NCI-H748 (cell line): ENCODE results near the gene ANKRD29.

ENCODE experiments used
- DNase-seq: peaks from one replicate; lab custom pipeline; 2025; ENCODE audit not compliant: unreplicated experiment; lab: John Stamatoyannopoulos, UW

ANKRD29 gene, protein sequence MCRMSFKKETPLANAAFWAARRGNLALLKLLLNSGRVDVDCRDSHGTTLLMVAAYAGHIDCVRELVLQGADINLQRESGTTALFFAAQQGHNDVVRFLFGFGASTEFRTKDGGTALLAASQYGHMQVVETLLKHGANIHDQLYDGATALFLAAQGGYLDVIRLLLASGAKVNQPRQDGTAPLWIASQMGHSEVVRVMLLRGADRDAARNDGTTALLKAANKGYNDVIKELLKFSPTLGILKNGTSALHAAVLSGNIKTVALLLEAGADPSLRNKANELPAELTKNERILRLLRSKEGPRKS

DNA sequence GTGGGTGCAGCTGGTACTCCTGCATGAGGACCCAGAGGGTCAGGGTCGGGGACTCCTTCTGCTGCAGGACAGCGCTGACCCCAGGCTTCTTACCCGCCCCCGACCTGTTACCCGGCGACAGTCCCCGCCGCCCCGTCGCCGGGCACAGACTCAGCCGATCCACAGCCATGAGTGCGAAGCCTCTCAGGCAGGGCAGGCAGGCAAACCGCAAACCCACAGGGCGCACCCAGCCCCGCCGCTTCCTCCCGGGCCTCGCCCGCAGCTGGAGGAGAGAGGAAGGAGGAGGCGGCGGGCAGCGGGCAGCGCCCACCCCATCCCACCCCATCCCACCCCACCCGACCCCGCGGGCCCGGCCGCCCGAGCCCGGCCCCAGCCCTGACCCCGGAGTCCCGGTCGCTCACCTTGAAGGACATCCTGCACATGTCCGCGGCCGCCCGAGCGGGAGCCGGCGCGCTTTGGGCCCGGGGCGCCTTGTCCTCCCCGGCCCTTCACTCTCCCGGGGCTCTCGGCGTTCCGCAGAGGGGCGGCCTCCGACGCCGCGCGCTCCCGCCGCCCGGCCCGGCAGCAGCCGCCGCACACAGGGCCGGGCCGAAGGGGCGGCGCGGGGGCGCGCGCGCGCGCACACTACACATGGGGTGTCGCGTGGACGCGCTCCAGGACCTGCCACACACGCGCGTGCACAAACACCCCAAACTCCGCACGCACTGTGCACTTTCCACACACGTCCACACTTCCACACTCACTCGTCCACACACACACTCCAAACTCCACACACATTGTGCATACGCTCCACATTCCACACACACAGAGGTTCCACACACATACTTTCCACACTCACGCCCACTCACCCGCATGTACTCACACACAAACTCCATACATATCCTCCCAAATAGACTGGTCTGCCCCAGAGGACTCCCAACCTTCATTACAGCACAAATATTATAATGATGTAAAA is at the start of gene ANKRD29:
Gene ANKRD29 (minus strand): TSS at position 603 of the 955 bp plus-strand sequence. CDS start 181 bp downstream, at position 422.
- DNase-seq, result peak; percentile 72

DNA sequence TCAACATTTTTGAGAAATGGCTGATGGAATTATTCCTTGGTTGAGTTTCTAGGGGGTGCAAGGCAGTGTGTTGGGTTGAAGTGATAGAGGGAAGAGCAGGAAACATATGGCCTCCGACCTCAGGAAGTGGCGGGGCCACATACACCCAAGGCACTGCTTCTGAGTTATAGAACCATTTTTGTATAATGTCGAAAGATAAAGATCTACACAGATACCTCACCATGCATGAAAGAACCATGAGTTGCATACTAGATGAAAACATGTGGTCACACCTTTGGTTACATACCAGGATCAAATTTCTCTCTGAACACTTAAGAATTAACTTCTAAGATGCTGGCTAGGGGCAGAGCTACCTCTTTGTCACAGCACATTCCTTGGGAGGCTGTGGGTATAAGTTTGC is 49.7 kb upstream of the ANKRD29 start:
- DNase-seq, result no peak

DNA sequence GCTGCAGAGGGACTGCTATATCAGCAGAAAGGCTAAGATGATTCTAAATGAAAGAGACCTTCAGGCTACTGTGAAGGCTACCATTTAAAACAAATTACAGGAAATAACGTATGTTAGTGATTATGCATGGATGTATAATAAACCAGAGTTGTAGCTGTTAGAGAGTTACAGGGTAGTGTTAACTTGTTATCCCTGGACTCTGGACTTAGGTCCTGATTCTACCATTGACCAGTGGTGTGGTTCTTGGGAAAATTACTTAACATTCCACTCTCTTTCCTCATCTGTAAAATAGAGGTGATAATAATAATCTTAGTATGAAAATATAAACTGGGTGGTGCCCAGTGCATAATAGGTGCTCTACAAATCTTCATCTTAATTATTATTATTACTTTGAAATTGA is 48.7 kb upstream of the ANKRD29 start:
- DNase-seq, result no peak

DNA sequence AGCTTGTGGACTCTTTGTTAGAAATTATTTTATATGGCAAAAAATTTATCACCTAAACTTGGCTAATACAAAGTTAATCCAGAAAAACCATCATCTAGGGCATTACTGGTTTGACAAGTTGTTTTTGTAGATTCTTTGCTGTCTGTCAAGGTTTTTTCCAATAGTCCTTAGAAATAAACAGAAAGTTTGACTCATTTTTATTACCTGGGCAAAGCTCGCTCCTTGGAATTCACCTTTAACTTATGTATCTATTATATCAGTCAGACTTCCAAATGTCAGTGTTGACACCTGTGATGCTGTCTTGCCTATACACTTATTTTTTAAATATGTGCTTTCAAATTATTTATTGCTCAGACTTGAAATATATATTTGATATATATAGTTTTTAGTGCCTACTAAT is 48.2 kb upstream of the ANKRD29 start:
- DNase-seq, result no peak

DNA sequence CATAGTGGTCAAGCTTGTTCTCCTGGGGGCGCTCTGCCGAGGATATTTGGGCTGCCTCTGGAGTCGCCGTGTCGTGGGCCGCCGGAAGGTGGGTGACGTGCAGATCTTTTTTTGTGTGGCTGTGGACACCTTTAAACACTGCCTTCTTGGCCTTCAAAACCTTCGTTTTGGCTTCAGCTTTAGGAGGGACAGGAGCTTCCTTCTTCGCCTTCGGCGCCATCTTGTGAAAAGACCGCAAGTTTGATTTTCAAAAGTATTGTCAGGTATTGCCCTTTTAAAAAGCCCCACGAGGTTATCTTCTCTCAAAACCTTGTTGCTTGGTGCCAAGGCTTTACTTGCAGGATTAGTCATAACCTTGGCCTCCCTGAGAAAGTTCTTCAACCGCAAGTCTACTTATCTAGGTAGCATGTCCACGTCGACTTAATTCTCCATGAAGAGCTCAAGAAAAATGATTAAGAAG is 47.4 kb upstream of the ANKRD29 start:
- DNase-seq, result no peak

DNA sequence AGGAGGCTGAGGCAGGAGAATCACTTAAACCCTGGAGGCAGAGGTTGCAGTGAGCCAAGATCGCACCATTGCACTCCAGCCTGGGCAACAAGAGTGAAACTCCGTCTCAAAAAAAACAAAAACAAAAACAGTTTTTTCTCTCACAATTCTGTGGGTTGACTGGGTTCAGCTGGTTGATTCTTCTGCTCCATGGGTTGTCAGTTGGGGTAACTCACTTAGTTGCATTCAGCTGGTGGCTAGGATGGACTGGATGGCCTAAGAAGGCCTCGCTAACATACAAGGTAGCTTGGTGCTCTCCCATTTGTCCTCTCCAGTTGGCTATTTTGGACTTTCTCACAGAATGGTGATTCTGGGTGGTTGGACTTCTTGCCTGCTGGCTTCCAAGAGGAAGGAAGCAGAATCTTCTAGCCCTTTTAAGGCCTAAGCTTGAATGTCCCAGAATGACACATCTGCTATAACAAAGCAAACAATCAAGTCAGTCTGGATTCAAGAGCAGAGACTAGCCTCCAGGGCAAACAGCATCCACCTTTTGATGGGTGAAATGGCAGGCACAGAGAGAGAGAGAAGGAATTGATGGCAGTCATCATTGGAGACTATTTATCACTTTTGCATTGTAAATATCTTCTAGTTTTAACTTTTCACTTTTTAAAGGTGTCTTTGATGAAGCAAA is 44.4 kb upstream of the ANKRD29 start:
- no peak for DNase-seq

DNA sequence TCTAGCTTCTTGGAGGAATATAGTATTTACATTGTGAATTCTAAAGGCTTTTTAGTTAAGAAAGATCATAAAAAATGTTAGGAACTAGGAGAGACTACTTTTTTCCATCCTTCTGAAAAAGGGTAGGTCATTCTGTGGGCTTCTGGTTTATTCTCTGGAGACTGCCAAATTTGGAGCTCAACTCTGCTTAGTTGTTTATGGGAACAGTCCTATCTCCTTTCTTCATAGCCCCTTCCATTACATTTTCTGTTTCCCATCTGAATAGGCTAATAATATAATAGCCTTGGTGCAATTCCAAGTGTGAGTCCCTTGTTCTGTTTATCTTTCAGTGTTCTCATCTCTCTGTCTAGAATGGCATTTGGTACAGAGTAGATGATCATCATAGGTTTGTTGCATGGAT is 42.1 kb upstream of the ANKRD29 start:
- no peak for DNase-seq

DNA sequence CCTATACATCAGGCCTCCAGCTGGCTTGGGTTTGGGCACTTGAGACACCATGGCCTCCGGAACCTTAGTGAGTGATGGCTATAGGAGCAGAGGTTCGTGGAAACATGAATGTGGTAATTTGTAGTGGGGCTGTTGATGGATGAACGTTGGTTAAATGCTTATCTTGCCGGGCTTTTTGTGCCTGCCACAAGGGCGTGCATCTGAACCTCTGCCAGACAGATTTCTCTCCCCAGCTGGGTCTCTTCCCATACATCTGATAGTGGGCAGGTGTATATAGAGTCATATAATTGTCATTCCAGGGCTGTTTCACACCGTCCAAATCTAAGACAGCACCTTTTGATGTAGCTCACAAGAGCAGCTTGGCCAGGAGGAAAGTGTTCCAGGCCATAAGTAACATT is 41.3 kb upstream of the ANKRD29 start:
- DNase-seq, result no peak

DNA sequence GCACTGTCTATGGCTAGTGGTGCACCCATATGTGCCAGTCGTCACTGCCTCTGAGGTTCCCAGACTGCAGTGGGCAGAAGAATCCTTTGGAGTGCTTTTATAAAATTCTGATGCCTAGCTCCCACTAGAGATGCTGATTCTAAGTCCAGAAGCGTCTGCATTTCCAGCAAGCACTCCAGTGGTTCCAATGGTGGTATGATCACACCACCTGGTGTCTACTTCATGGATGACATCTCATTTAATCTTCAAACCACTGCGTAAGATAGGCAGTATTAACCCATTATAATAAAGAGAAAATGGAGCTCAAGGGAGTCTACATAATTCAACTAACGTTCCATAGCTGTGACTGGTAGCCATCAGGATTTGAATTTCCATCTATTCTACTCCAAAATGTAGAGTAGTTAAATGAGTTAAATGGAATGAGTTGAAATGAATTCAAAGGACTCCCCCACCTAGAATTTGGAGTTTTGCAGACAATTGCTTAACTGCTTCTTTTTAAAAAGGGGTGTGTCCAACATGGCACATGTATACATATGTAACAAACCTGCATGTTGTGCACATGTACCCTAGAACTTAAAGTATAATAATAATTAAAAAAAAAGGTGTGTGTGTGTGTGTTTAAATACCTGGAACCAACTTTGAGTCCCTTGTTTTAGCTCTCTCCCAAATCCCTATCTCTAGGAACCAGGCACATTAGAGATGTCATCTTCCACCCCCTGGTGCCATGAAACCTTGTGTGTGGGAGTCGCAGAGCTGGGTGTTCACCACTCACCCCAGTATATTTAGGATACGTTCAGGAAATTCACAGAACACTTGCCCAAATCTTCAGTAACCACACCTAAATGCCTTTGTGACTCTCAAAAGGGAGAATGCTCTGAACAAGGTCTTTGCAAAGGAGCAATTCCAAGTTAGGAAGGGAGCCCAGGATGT is 40.6 kb upstream of the ANKRD29 start:
- DNase-seq, result peak; percentile 71

DNA sequence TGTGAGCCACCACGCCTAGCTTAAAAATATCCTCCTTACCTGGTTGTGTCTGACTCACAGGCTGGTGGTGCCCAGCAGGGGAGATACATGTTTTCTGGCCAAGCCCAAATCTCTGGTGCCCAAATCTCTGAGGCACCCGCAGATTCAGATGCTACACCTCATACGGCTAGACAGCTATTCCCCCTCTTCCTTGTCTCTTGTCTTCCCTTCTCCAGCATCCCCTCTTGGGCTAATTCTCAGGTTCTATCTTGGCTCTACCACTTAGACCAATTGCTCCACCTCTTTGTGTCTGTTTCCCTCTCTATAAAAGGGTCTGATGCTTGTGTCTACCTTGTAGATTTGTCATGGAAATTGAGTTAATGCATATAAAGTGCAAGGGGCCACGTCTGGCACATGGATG is 39.9 kb upstream of the ANKRD29 start:
- no peak for DNase-seq

DNA sequence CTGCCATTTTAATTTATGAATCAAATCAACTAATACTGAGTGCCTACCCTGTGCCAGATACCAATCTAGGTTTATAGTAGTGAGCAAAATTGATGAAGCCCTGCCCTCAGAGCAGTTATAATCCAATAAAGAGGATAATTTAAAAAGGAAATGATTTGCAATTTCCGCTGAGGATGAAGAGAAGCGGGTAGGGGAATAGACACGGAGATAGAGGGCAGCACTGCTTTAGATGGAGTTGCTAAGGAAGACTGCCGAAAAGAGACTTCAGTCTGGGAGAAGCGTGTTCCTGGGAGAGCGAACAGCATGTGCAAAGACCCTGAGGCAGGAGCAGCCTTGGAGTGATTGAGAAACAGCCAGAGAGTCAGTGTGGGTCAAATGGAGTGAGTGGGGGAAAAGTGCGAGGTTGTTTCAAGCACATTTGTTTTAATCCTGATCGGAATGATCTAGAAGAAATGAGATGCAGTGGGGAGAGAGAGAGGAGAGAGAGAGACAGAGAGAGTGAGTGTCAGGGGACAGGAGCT is 38.9 kb upstream of the ANKRD29 start:
- DNase-seq, result no peak

DNA sequence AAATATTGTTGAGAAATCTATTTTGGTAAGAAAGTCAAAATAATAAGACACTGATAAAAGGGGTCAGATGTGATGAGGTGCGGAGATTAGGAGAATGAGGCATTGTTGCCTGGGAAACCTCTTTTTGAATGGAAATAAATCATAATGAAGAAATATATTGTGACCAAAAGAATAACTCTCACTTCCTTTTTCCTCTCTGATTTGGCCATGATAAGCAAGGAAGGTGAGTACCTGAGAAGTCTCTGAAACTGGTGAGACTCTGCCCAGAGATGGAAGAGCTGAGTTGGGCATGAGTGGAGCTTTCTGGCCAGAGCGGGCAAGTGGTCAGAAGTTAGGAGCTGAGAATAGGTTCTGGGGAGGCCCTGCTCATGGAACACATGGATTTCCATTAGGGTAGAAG is 38.3 kb upstream of the ANKRD29 start:
- no peak for DNase-seq

DNA sequence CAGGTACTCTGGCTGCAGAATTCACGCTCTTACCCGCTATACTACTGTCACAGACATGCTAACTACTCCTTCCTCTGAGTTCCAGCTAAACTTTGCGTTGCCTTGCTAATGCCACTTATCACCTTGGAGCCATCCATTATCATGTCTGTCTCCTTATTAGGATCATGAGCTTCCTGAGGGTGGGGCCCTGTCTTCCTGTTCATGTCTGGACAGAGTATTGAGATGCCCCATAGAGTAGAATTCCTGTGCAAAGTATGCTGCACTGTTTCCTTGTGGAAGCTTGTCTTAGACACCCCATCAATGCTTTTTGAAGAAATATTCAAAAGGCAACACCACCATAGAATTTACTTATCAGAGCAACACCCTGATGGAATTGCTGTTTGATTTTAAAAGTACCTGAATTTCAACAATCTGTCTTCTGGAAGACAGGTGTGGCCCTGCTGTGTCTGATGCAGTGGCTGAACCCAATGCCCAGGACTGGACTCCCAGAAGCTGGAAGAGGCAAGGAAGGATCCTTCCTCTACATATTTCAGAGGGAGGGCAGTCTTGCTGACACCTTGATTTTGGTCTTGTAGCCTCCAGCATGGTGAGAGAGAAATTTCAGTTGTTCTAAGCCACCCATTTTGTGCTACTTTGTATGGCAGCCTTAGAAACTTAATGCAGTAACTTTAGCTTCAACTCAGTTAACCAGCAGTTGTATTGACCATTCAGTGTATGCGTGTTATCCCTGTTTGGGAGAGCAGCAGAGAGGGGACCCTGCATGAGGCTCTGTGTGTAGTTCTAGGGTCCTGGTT is 32.1 kb upstream of the ANKRD29 start:
- no peak for DNase-seq

DNA sequence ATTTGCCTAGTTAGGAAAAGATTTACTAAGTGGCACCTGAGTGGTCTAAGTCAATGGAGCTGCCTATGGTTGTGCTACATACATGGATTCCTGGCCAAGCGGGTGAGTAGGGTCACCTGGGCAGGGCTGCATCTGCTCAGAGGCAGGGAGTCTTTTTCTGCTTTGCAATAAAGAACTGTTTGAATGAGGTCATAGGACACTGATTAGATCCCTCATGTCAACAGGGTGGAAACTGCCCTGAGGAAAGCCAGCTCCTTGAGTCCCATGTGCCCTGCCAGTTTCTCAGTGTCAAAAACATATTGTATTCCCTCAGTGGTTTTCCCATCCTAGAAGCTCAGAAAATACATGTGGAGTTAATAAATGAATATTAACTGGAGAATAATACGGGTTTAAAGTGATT is 31.1 kb upstream of the ANKRD29 start:
- no peak for DNase-seq

DNA sequence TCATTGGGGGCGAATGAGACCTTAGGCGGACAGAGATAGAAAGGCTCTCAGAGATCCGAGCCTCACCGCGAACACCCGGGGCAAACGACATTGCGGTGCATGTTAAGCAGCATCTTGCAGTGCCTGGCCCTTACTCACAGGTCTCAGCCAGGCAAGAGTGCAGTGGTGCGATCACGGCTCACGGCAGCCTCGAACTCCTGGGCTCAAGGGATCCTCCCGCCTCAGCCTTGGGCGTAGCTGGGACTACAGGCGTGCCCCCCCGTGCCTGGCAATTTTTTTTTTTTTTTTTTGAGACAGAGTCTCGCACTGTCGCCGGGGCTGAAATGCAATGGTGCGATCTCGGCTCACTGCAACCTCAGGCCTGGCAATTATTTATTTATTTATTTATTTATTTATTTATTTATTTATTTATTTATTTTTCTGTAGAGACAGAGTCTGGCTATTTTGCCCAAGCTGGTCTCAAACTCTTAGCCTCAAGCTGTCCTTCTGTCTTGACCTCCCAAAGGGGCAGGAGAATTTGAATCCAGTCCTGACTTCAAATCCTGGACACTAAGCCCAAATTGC is 27.9 kb upstream of the ANKRD29 start:
- DNase-seq, result peak; percentile 41

DNA sequence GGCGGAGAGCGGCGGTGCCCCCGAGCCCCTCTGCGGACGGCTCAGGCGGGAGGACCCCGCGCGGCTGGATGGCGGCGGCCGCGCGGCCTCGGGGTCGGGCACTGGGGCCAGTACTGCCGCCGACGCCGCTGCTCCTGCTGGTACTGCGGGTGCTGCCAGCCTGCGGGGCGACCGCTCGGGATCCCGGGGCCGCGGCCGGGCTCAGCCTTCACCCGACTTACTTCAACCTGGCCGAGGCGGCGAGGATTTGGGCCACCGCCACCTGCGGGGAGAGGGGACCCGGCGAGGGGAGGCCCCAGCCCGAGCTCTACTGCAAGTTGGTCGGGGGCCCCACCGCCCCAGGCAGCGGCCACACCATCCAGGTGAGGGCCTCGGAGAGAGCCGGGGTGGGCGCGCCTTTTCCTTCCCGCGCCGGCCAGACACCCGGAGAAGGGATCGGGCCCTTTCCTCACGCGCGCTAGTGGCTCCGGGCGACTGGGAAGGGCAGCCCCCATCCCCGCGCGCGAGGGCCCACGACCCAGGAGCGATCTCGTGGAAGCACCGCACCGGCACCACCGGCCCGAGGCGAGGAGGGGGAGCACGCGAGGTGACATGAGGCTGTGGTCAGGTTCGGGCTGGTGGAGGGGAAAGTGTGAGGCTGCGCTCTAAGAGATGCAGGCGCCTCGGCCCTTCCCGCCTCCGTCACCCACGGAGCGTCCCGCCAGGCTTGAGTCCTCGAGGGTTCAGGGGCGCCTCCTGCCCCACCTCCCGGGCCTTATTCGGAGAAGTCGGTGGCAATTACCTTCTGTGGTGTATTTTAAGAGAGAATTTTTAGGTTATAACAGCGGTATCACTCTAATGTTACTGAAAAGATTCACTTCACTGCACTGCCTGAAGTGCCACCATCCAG is 27.1 kb upstream of the ANKRD29 start:
- DNase-seq, result peak; percentile 55

DNA sequence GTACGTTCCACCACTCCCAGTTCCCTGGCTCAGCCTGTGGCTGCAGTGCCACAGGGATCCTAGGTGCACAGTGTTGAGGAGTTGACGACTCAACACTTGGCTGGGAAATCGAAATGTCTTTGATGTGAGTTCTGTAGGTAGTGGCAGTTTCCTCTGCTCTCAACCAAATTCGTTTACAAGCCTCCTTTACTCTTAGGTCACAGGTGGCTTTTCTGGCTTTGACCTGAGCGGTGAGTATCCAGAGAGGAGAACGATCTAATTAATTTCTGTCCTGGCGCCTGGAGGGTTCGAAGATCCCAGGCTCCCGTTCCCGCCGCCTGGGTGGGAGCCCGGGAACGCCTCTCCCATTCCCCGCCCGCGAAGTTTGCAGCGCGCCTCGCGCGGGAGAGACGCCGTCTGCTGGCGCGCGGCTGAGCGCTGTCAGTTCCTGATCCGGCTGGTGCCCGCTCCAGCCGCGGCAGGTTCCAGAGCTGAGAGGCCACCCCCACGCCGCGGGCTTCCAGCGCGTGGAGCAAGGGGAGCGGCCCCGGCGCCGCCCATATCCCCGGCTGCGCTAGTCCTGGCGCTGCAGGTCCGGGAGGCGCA is 26.4 kb upstream of the ANKRD29 start, which contains the start of gene LAMA3:
Gene LAMA3 (plus strand): TSS at position 423 of the 585 bp plus-strand sequence. CDS start 231 bp downstream, outside the sequence.
- peak; percentile 79 for DNase-seq

DNA sequence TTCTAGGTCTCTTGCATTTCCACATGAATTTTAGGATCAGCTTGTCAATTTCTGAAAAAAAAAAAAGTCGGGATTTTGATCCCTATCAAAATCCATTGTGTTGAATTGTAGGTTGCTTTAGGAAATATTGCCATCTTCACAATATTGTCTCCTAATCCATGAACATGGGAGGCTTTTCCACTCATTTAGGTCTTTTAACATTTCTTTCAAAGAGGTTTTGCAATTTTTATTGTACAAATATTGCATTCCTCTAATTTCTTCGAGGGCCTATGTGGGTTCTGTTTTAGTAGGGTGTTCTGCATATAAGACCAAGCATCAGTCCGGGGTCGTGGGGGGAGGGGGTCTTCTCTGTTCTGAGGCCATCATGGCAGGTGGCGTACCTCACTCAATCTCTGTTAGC is 25.8 kb upstream of the ANKRD29 start:
- DNase-seq, result no peak
